NT2/D1 (cell line): ENCODE results near the gene FXYD1.

Experiments used
- SUZ12 ChIP-seq: IDR thresholded peaks from 2 replicates; pipeline ENCODE4 v1.6.1; 2011; ENCODE audit not compliant: insufficient read length, insufficient read depth; ENCODE audit errors: extremely low read depth
- YY1 ChIP-seq: IDR thresholded peaks from 2 replicates; pipeline ENCODE4 v1.6.1; 2011; ENCODE audit not compliant: insufficient read length, insufficient read depth
- ZNF274 ChIP-seq: IDR thresholded peaks from 2 replicates; pipeline ENCODE4 v1.6.1; 2011; ENCODE audit warnings: mild to moderate bottlenecking, low read depth, low read length

DNA sequence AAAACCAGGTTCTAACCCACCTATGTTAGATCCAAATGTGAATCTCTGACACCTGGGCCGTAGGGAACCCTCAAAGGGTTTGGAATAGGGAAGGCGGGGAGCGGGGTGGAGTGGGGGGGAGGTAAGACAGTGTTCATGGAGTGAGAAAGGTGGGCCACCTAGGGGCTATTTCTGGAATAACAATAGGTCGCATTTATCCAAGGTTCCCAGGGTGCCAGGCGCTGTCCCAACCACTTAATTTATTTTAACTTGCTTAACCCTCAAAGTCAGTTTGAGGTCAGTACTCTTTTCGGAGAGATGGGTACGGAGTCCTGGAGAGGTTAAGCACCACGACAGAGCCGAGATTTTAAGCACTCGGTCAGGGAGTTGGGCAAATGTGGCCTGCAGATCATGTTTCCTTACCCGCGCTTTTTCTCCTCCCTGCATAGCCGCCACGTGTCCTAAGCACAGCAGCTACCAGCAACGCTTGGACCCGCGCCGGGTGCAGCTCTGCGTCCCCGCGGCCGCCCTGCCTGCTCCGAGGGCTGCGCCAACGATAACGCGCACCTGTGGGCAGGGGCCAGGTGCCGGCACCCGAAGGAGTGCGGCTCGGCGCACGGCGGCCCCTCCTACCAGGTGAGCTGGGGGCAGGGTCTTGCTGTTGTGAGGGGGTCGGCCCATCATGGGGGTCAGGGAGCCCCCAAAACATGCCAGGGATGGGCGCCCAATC lies 48.0 kb upstream of the FXYD1 start:
- TF ChIP-seq YY1 (no peak), ZNF274 (no peak), SUZ12 (no peak)
